T-helper 2 cell treated with Interferon-gamma antibody and Interleukin-4, amounts not matched to agents 5 μg/mL and 100 μg/mL, for 36 hours (primary cell): ENCODE results near the gene KRTAP6-2.

Experiments used
- DNase-seq: peaks from one replicate; pipeline ENCODE4 v3.0.0; 2021; ENCODE audit warnings: low spot score
- H3K27ac Mint-ChIP-seq: one replicate; pipeline ENCODE4 v1.8.0; 2021; ENCODE audit warnings: mild to moderate bottlenecking, mixed read lengths
- H3K27me3 Mint-ChIP-seq: one replicate; pipeline ENCODE4 v1.8.0; 2021; ENCODE audit warnings: low read depth, mixed read lengths
- H3K36me3 Mint-ChIP-seq: one replicate; pipeline ENCODE4 v1.8.0; 2021; ENCODE audit warnings: low read depth, mixed read lengths
- H3K4me1 Mint-ChIP-seq: one replicate; pipeline ENCODE4 v1.8.0; 2021; ENCODE audit warnings: low read depth, mixed read lengths
- H3K4me3 Mint-ChIP-seq: one replicate; pipeline ENCODE4 v1.8.0; 2022; ENCODE audit warnings: mild to moderate bottlenecking, moderate library complexity, mixed read lengths
- H3K9me3 Mint-ChIP-seq: one replicate; pipeline ENCODE4 v1.8.0; 2021; ENCODE audit warnings: mixed read lengths

Gene KRTAP6-2, protein sequence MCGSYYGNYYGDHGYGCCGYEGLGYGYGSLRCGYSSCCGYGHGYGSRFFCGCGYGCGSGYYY

DNA sequence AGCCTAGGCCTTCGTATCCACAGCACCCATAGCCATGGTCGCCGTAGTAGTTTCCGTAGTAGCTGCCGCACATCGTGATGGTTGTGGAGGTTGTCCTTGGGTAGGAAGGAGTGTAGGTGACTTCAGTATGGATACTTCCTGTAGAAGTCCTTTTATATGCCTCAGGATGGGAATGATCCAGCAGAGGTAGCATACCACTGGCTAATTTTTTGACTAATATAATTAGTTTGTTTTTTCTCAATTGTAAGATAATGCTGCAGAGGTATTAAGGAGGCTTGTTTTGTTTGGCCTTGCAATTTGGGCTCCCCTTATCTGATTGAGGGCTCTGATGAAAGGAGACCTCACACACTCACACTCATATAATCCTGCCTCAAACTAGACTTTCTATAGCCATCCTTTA lies at the start of gene KRTAP6-2:
Gene KRTAP6-2 (minus strand): TSS at position 101 of the 400 bp plus-strand sequence. CDS start 28 bp downstream, at position 73.
- Mint-ChIP-seq H3K27me3 (peaks cover 2% of the 10 kb centered on the region), H3K4me1 (no peaks in the 10 kb centered on the region), H3K27ac (no peak within 1 kb of the TSS), H3K36me3 (no peaks in the 10 kb centered on the region), H3K9me3 (peaks cover 11% of the 10 kb centered on the region), H3K4me3 (no peak within 1 kb of the TSS)
- DNase-seq = no peak

DNA sequence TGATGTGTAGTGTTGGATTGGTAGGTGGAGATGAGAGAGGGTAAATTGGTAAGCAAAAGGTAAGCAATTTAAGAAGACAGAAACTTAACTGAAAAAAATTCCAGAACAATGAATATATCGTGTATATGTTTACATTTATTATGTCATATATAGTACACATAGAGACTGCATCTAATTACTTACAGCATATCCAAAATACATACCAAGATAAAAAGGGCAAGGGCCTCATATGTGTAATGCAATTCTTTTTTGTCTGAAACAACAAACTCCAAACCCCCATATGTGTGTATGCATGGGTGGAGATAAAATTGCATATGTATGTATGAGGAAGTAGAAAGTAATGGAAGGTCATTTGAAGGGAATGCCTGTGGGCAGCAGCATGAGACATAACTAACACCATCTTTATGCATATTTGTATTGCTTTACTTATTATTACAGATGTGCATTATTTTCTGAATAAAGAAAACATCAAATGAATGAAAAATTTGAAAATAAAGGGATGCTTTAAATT lies 48.3 kb upstream of the KRTAP6-2 start:
- no peak overlapping the region for H3K4me3 Mint-ChIP-seq
- no peaks in the 10 kb centered on the region for H3K4me1 Mint-ChIP-seq
- peaks cover 11% of the 10 kb centered on the region for H3K9me3 Mint-ChIP-seq
- H3K27ac Mint-ChIP-seq = no peak overlapping the region
- peaks cover 13% of the 10 kb centered on the region for H3K27me3 Mint-ChIP-seq
- DNase-seq = no peak
- no peaks in the 10 kb centered on the region for H3K36me3 Mint-ChIP-seq

DNA sequence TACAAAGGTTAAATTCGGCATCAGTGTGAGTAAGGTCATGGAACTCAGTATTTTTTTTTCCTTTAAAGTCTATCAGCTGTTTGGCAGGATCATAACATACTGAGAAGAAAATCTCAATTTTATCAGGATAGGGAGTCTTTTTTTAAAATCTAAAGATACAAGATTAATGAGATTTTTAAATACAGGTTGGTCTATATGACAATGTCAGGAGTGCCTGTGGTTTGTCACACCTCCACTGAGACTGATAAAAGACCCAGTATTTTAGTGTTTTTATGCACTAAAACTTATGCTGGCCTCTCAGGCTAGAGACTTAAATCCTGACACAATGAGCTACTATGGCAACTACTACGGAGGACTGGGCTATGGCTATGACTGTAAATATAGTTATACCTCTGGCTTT lies 43.9 kb upstream of the KRTAP6-2 start, which contains the start of gene KRTAP20-3:
Gene KRTAP20-3 (plus strand): TSS at position 301 of the 400 bp plus-strand sequence.
- Mint-ChIP-seq H3K9me3 (peaks cover 5% of the 10 kb centered on the region), H3K4me3 (no peak within 1 kb of the TSS), H3K27me3 (peaks cover 3% of the 10 kb centered on the region), H3K27ac (no peak within 1 kb of the TSS), H3K36me3 (no peaks in the 10 kb centered on the region), H3K4me1 (no peaks in the 10 kb centered on the region)
- DNase-seq = no peak

DNA sequence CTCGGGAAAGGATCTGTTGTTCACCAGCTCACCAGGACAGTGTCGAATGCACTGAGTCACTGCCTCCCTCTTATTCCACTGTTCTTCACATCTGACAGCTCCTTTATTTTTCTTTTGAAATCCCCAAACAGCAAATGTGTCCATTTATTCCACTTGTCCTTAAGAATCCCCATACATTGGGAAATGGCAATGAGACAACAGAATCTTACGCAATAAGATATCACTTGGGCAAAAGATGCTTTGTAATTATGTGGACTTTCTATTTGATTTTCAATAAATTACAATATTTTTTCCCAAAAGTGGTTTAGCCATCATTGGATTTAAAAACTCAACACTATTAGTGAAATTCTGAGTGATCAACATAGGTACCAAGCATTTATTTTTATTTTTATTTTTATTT lies 40.0 kb upstream of the KRTAP6-2 start:
- no peak overlapping the region for H3K27ac Mint-ChIP-seq
- no peak overlapping the region for H3K4me3 Mint-ChIP-seq
- no peaks in the 10 kb centered on the region for H3K9me3 Mint-ChIP-seq
- no peaks in the 10 kb centered on the region for H3K4me1 Mint-ChIP-seq
- no peak for DNase-seq
- H3K36me3 Mint-ChIP-seq = no peaks in the 10 kb centered on the region
- no peaks in the 10 kb centered on the region for H3K27me3 Mint-ChIP-seq

DNA sequence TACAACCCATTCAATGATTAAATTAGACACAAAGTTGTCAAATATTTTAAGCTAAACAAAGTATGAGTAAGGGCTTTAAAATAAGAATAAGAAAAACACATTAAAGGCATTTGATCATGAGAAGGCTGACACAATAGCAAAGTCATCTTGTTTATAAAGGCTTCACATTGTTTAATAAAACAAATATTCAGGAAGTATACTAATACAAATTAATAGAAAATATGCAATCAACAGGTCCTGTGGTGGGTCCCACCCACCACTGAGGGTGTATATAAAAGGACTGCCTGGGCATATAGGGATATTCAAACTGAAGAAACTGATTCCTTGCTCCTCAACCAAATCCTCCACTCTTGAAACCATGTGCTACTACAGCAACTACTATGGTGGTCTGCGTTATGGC lies 36.2 kb upstream of the KRTAP6-2 start, which contains the start of gene KRTAP20-2:
Gene KRTAP20-2 (plus strand): TSS at position 301 of the 400 bp plus-strand sequence. CDS start 58 bp downstream, at position 359.
- Mint-ChIP-seq H3K9me3 (no peaks in the 10 kb centered on the region), H3K27ac (no peak within 1 kb of the TSS), H3K4me1 (no peaks in the 10 kb centered on the region), H3K36me3 (no peaks in the 10 kb centered on the region), H3K27me3 (no peaks in the 10 kb centered on the region), H3K4me3 (no peak within 1 kb of the TSS)
- no peak for DNase-seq

DNA sequence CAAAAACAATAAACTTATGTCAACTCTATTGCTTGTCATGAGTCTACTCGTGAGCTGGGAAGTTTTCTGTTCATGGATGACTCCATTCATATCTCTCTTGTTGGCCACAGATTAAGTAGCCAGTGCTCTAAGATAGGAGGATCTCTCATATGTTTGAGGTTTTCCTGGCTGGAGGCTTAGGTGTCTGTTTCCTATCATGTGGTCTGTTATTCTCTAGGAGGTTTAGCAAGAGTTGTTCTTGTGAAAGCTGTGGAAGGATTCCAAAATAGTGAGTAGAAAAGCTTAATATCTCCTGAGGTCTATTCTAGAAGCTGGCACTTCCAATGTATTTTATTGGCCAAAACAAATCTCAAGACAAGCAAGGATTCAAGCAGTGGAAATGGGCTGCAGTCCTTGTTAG lies 30.5 kb upstream of the KRTAP6-2 start:
- no peak for DNase-seq
- no peak overlapping the region for H3K27ac Mint-ChIP-seq
- H3K4me1 Mint-ChIP-seq = no peaks in the 10 kb centered on the region
- H3K36me3 Mint-ChIP-seq = no peaks in the 10 kb centered on the region
- H3K9me3 Mint-ChIP-seq = peaks cover 6% of the 10 kb centered on the region
- H3K4me3 Mint-ChIP-seq = no peak overlapping the region
- no peaks in the 10 kb centered on the region for H3K27me3 Mint-ChIP-seq

DNA sequence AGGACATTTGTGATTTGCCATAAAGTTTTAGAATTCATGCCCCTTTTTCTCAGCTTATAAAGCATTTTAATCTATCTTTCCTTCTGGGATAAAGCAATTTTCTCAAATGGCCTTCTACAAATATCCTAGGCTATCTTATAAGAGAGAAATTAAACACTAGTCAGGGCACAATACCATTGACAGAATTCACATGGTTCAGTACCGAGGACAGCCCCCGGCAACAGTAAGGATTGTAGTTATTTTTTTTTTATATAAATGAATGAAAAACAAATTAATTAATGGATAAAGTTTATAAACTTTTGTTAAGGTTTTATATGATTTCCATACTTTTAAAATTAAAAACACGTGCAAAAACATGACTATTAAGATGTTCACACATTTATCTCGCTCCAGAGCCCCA lies 29.4 kb upstream of the KRTAP6-2 start:
- Mint-ChIP-seq H3K27me3 (no peaks in the 10 kb centered on the region), H3K27ac (no peak overlapping the region), H3K4me3 (no peak overlapping the region), H3K36me3 (no peaks in the 10 kb centered on the region), H3K4me1 (no peaks in the 10 kb centered on the region), H3K9me3 (peaks cover 6% of the 10 kb centered on the region)
- DNase-seq = no peak

DNA sequence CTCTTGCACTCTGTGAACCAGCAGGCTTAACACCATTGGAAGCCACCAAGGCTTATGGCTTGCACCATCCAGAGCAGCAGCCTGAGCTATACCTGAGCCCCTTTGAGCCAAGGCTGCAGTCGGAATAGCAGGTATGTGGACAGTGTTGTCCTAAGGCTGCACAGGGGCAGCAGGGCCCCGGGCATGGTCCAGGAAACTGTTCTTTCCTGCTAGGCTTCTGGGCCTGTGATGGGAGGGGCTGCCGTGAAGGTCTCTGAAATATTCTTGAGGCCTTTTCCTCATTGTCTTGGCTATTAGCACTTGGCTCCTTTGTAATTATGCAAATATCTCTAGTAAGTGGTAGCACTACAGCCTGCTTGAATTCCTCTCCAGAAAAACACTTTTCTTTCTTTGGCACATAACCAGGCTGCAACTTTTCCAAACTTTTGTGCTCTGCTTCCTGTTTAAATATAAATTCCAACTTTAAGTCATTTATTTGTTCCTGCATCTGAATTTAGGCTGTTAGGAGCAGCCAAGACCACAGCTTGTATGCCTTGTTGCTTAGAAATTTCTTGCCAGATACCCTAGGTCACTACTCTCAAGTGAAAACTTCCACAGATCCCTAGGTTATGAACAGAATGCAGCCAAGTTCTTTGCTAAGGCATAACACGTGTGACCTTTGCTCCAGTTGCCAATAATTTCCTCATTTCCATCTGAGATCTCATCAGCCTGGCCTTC lies 26.9 kb upstream of the KRTAP6-2 start:
- Mint-ChIP-seq H3K27ac (no peak overlapping the region), H3K27me3 (no peaks in the 10 kb centered on the region), H3K4me1 (no peaks in the 10 kb centered on the region), H3K4me3 (no peak overlapping the region), H3K36me3 (no peaks in the 10 kb centered on the region), H3K9me3 (peaks cover 6% of the 10 kb centered on the region)
- no peak for DNase-seq

DNA sequence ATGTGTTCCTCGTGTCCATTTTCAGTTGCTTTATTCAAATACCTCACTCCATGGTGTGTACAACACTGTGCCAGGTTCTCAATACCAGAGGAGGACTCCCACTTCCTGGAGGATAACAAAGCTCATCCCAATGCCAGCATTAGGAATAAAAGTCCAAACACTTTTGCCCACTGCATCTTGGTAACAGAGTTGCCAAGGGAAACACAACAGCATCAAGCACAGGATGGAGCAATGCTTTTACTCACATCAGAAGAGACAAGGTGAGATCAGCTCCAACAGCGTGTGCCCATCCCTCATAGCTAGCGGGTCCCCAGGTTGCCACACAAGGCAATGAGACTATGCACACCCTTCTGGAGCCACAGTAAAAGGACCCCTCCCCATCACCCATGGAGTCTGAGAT lies 24.7 kb upstream of the KRTAP6-2 start:
- no peaks in the 10 kb centered on the region for H3K4me1 Mint-ChIP-seq
- H3K27ac Mint-ChIP-seq = no peak overlapping the region
- no peaks in the 10 kb centered on the region for H3K27me3 Mint-ChIP-seq
- H3K9me3 Mint-ChIP-seq = peaks cover 3% of the 10 kb centered on the region
- no peaks in the 10 kb centered on the region for H3K36me3 Mint-ChIP-seq
- DNase-seq = no peak
- H3K4me3 Mint-ChIP-seq = no peak overlapping the region

DNA sequence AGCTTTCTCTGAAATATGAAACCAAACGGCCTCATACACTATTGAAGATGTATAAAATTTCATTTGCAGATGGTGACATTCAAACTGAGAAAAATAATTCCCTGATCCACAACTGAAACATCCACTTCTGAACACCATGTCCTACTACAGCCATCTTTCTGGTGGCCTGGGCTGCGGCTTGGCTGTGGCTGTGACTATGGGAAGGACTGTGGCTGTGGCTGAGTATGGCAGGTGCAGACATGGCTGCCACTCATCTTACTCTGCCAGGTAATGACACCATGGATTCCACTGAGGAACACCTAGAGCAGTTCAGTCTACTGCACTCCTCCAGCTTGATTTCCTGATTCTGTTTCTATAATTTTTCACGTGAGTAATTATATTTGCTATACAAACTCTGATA lies 21.8 kb upstream of the KRTAP6-2 start, which contains the start of gene KRTAP20-4:
Gene KRTAP20-4 (plus strand): TSS at position 106 of the 400 bp plus-strand sequence.
- no peaks in the 10 kb centered on the region for H3K9me3 Mint-ChIP-seq
- DNase-seq = no peak
- H3K27me3 Mint-ChIP-seq = no peaks in the 10 kb centered on the region
- H3K4me1 Mint-ChIP-seq = no peaks in the 10 kb centered on the region
- no peaks in the 10 kb centered on the region for H3K36me3 Mint-ChIP-seq
- H3K4me3 Mint-ChIP-seq = no peak within 1 kb of the TSS
- no peak within 1 kb of the TSS for H3K27ac Mint-ChIP-seq

DNA sequence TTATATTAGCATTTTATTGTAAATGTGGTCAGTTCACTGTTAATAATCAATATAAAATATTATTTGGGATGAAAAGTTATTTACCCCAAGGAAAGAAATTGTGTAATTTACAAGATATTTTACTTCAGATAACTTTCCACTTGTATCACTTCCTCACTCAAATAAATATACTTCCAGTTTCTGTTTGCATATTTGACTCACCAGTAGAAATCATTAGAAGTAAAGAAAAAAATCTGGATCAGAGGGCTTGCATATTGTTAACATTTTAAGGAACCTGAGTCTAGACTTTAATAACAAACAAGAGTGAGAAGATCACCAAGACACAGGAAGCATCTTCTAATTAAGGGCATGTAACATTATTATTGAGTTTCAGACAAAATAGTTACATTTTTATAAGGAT lies 21.4 kb upstream of the KRTAP6-2 start:
- no peaks in the 10 kb centered on the region for H3K27me3 Mint-ChIP-seq
- H3K4me1 Mint-ChIP-seq = no peaks in the 10 kb centered on the region
- no peak overlapping the region for H3K27ac Mint-ChIP-seq
- no peaks in the 10 kb centered on the region for H3K9me3 Mint-ChIP-seq
- no peak overlapping the region for H3K4me3 Mint-ChIP-seq
- DNase-seq = no peak
- no peaks in the 10 kb centered on the region for H3K36me3 Mint-ChIP-seq

DNA sequence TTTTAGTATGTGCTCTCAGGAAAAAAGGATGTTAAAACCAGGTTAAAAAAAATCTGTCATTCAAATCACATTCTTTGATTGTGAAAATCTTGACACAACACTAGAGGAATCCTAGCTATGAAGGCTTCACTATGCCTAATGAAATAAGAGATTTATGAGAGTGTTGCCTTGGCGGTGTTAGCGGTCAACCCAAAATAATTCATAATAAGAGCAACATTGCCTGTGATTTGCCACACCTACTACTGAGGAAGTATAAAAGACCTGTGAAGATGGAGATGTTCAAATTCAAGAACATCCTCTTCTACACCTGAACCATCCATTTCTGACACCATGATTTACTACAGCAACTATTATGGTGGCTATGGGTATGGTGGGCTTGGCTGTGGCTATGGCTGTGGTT lies 17.4 kb upstream of the KRTAP6-2 start, which contains the start of gene KRTAP20-1:
Gene KRTAP20-1 (plus strand): TSS at position 301 of the 400 bp plus-strand sequence. CDS start 30 bp downstream, at position 331.
- H3K27me3 Mint-ChIP-seq = no peaks in the 10 kb centered on the region
- no peak for DNase-seq
- H3K4me1 Mint-ChIP-seq = peaks cover 2% of the 10 kb centered on the region
- no peak within 1 kb of the TSS for H3K4me3 Mint-ChIP-seq
- H3K36me3 Mint-ChIP-seq = no peaks in the 10 kb centered on the region
- no peak within 1 kb of the TSS for H3K27ac Mint-ChIP-seq
- peaks cover 8% of the 10 kb centered on the region for H3K9me3 Mint-ChIP-seq

DNA sequence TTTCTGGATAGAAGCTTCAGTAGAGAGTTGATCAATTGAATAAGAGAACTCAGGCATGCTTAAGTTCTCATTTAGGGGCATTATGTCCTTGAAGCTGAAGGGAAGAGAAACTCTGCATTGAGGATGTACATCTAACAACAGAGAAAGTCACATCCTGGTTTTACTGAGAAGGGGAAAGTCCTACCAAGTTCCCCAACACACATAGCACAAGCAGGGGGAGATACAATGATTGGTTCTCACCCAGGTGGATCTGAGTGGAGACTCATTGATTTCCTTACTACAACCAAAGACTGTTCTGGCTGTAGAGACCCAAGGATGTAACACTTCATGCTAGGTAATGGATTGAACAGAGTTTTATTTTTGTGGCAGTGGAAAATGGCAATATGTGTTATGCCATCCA lies 16.5 kb upstream of the KRTAP6-2 start:
- Mint-ChIP-seq H3K9me3 (peaks cover 18% of the 10 kb centered on the region), H3K27me3 (no peaks in the 10 kb centered on the region)

DNA sequence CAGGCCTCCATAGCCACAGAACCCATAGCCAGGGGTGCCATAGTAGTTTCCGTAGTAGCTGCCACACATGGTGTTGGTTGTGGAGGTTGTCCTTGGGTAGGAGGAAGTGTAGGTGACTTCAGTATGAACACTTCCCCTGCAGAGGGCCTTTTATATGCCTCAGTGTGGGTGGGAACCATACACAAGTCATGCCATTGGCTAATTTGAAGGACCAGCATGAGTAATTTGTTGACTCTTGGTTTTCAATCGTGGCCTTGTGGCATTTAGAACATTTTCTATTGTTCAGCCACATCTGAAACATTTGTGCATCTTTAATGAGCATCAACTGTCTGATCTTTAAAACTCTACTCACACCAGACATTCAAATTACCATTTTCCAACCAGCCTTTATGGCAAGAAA lies 15.1 kb upstream of the KRTAP6-2 start, which contains the start of gene KRTAP6-1:
Gene KRTAP6-1 (minus strand): TSS at position 95 of the 400 bp plus-strand sequence. CDS start 26 bp downstream, at position 69.
- Mint-ChIP-seq H3K4me3 (no peak within 1 kb of the TSS), H3K36me3 (no peaks in the 10 kb centered on the region), H3K4me1 (peaks cover 2% of the 10 kb centered on the region), H3K27me3 (no peaks in the 10 kb centered on the region), H3K27ac (no peak within 1 kb of the TSS), H3K9me3 (peaks cover 18% of the 10 kb centered on the region)
- DNase-seq = no peak

More for the DNA sequence above, 16.5 kb upstream of the KRTAP6-2 start:
- H3K36me3 Mint-ChIP-seq = no peaks in the 10 kb centered on the region
- H3K27ac Mint-ChIP-seq = no peak overlapping the region
- H3K4me1 Mint-ChIP-seq = peaks cover 2% of the 10 kb centered on the region
- no peak overlapping the region for H3K4me3 Mint-ChIP-seq
- DNase-seq = no peak
